GM12892 (cell line): ENCODE results near the gene DHH.

Experiments used
- POLR2A ChIP-seq: IDR thresholded peaks from 2 replicates; pipeline ENCODE4 v1.6.1; 2011; ENCODE audit warnings: low read depth, low read length, control low read depth
- POLR2AphosphoS5 ChIP-seq: IDR thresholded peaks from 2 replicates; pipeline ENCODE4 v1.6.1; 2011; ENCODE audit warnings: low read depth, low read length, control low read depth
- TAF1 ChIP-seq: IDR thresholded peaks from 2 replicates; pipeline ENCODE4 v1.6.1; 2011; ENCODE audit warnings: low read depth, mild to moderate bottlenecking, control low read depth, low read length, borderline replicate concordance

GRCh38 chr12:49126852-49127763 lies 32.5 kb upstream of the DHH start:
- TF ChIP-seq POLR2A (peak; percentile 89), TAF1 (no peak), POLR2AphosphoS5 (peak; percentile 93)
